HepG2 (cell line): ENCODE data around the gene COL18A1. TPM values are rescaled to one million over a fixed set of nuclear protein-coding genes. Genes with fewer than 3 reads are reported as not detected.
A peak's percentile ranks its signal among the peaks of the same experiment; 100 is the strongest.

Experiments
- AGO2 ChIP-seq: fragments of 200-400 bp; formaldehyde crosslinking; optimal IDR thresholded peaks from 2 replicates; pipeline ENCODE3; 2017; ENCODE audit warnings: mild to moderate bottlenecking, low read depth, low read length, moderate library complexity
- HMG20B ChIP-seq: conservative IDR thresholded peaks from 2 replicates; pipeline ENCODE4 v1.6.1; 2016; ENCODE audit warnings: missing genetic modification reagents, missing compliant biosample characterization
- NCOA5 ChIP-seq: sonication (generic); formaldehyde crosslinking; IDR thresholded peaks from 2 replicates; pipeline ENCODE4 v1.4.0; 2020; ENCODE audit warnings: missing genetic modification reagents
- NR1H2 ChIP-seq: sonication (generic); formaldehyde crosslinking; IDR thresholded peaks from 2 replicates; pipeline ENCODE4 v1.8.1; 2022; ENCODE audit warnings: low read depth, missing genetic modification reagents, borderline replicate concordance
- PAX8 ChIP-seq: sonication (generic); formaldehyde crosslinking; IDR thresholded peaks from 2 replicates; pipeline ENCODE4 v1.8.0; 2022; ENCODE audit warnings: mild to moderate bottlenecking, missing genetic modification reagents, borderline replicate concordance
- ZNF441 ChIP-seq: sonication (generic); formaldehyde crosslinking; IDR thresholded peaks from 2 replicates; pipeline ENCODE4 v1.7.0; 2021; ENCODE audit warnings: missing genetic modification reagents, borderline replicate concordance
- ZNF558 ChIP-seq: sonication (generic); formaldehyde crosslinking; IDR thresholded peaks from 2 replicates; pipeline ENCODE4 v1.9.0; 2022; ENCODE audit warnings: mild to moderate bottlenecking, missing genetic modification reagents, borderline replicate concordance
- polyA plus RNA-seq, 8 experiments: library from polyadenylated mRNA; depleted of rRNA in 3 of 8; stranded (reverse) in 7 of 8; unstranded in 1 of 8; fragments of >200 nt; fragmentation: Illumina TruSeq in 4 of 8; extraction: Trizol in 4 of 8; gene quantifications; 2 replicates each; pipeline versions ENCODE4 v1.2.1 to v1.2.3, GENCODE V29; 2011 to 2016; ENCODE audit warnings: low read depth in 4 of 8, missing spikeins in 1 of 8, mixed read lengths in 1 of 8; ENCODE audit not compliant: insufficient read depth in 1 of 8
- total RNA-seq, 5 experiments: library from RNA; depleted of rRNA; stranded (reverse); fragments of >200 nt; fragmentation: Illumina TruSeq; extraction: Trizol; gene quantifications; 2 replicates each; pipeline ENCODE4 v1.2.3, GENCODE V29; 2016; ENCODE audit warnings: low read depth in 1 of 5
- TF ChIP-seq, protein P1 (sequence below): sonication (generic); formaldehyde crosslinking; IDR thresholded peaks from 2 replicates; pipeline ENCODE4 v1.5.0; 2020; ENCODE audit warnings: mild to moderate bottlenecking, missing genetic modification reagents
- TF ChIP-seq, protein P2 (sequence below): sonication (generic); formaldehyde crosslinking; IDR thresholded peaks from 2 replicates; pipeline ENCODE4 v1.4.0; 2020; ENCODE audit warnings: mild to moderate bottlenecking, low read depth, missing genetic modification reagents
- TF ChIP-seq, protein P3 (sequence below): sonication (generic); formaldehyde crosslinking; IDR thresholded peaks from 2 replicates; pipeline ENCODE4 v1.5.0; 2020; ENCODE audit warnings: mild to moderate bottlenecking, missing genetic modification reagents, borderline replicate concordance
- TF ChIP-seq, protein P4 (sequence below): sonication (generic); formaldehyde crosslinking; IDR thresholded peaks from 2 replicates; pipeline ENCODE4 v1.4.0; 2020; ENCODE audit warnings: missing genetic modification reagents

Gene COL18A1
- total and polyA plus RNA-seq, 2 of the 13 experiments (the other 11 are each of a cell fraction or from before 2014, with no cell fraction given) = 79.0 to 102 TPM

DNA sequence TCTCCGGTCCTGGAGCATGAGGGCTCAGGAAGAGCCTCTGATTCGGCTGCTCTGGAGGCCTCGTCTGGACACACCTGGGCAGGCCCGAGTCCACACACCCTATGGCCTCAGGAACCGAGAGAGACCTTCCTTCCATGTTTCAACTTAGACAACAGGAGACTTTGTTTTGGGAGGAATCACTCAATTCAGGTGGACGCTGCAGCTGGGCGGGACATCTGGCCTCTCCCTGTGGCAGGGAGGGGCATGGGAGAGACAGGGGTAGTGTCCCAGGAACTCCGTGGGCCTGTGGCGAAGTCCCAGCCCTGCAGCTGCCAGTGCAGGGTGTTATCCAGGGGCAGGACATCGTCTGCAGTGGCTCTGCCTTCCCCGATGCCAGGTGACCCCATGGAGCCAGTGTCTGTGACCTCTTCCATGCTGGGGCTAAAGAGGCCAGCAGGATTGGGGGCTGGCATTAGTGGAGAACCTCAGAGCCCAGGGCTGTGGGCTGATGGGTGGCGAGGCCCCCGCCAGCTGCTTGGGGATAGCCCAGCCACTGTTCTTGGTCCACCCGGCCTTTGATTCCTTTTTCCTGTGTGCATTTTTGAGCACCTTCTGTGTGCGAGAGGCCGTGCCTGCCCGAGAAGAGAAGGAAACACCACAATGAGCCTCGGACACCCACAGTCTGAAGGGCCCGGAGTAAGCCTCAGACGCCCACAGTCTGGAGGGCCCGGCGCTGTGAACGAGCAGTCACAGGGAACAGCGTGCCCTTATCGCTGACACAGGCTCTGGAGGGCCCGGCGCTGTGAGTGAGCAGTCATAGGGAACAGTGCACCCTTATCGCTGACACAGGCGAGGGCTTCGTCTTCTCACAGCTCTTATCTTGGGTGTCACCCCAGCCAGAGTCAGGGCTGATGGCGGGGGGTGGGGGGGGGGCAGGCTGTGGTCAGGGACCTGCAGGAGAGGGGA lies 6.2 kb downstream of the COL18A1 start (continued):
- TF ChIP-seq, protein P1, sequence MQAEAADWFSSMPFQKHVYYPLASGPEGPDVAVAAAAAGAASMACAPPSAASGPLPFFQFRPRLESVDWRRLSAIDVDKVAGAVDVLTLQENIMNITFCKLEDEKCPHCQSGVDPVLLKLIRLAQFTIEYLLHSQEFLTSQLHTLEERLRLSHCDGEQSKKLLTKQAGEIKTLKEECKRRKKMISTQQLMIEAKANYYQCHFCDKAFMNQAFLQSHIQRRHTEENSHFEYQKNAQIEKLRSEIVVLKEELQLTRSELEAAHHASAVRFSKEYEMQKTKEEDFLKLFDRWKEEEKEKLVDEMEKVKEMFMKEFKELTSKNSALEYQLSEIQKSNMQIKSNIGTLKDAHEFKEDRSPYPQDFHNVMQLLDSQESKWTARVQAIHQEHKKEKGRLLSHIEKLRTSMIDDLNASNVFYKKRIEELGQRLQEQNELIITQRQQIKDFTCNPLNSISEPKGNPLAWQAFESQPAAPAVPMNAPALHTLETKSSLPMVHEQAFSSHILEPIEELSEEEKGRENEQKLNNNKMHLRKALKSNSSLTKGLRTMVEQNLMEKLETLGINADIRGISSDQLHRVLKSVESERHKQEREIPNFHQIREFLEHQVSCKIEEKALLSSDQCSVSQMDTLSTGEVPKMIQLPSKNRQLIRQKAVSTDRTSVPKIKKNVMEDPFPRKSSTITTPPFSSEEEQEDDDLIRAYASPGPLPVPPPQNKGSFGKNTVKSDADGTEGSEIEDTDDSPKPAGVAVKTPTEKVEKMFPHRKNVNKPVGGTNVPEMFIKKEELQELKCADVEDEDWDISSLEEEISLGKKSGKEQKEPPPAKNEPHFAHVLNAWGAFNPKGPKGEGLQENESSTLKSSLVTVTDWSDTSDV = 0 out of 2 replicates have a peak, but pooled peaks have one; percentile 34
- 0 out of 2 replicates have a peak, but pooled peaks have one; percentile 35 for TF ChIP-seq NR1H2 (CRISPR knock-in tag)
- TF ChIP-seq, protein P2, sequence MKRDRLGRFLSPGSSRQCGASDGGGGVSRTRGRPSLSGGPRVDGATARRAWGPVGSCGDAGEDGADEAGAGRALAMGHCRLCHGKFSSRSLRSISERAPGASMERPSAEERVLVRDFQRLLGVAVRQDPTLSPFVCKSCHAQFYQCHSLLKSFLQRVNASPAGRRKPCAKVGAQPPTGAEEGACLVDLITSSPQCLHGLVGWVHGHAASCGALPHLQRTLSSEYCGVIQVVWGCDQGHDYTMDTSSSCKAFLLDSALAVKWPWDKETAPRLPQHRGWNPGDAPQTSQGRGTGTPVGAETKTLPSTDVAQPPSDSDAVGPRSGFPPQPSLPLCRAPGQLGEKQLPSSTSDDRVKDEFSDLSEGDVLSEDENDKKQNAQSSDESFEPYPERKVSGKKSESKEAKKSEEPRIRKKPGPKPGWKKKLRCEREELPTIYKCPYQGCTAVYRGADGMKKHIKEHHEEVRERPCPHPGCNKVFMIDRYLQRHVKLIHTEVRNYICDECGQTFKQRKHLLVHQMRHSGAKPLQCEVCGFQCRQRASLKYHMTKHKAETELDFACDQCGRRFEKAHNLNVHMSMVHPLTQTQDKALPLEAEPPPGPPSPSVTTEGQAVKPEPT (CRISPR knock-in tag) = no peak; the same call in 1 of the 2 replicates
- no peak for TF ChIP-seq PAX8 (CRISPR knock-in tag)
- TF ChIP-seq, protein P3, sequence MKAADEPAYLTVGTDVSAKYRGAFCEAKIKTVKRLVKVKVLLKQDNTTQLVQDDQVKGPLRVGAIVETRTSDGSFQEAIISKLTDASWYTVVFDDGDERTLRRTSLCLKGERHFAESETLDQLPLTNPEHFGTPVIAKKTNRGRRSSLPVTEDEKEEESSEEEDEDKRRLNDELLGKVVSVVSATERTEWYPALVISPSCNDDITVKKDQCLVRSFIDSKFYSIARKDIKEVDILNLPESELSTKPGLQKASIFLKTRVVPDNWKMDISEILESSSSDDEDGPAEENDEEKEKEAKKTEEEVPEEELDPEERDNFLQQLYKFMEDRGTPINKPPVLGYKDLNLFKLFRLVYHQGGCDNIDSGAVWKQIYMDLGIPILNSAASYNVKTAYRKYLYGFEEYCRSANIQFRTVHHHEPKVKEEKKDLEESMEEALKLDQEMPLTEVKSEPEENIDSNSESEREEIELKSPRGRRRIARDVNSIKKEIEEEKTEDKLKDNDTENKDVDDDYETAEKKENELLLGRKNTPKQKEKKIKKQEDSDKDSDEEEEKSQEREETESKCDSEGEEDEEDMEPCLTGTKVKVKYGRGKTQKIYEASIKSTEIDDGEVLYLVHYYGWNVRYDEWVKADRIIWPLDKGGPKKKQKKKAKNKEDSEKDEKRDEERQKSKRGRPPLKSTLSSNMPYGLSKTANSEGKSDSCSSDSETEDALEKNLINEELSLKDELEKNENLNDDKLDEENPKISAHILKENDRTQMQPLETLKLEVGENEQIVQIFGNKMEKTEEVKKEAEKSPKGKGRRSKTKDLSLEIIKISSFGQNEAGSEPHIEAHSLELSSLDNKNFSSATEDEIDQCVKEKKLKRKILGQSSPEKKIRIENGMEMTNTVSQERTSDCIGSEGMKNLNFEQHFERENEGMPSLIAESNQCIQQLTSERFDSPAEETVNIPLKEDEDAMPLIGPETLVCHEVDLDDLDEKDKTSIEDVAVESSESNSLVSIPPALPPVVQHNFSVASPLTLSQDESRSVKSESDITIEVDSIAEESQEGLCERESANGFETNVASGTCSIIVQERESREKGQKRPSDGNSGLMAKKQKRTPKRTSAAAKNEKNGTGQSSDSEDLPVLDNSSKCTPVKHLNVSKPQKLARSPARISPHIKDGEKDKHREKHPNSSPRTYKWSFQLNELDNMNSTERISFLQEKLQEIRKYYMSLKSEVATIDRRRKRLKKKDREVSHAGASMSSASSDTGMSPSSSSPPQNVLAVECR = peak; percentile 5; the same call in 1 of the 2 replicates
- TF ChIP-seq ZNF441 (CRISPR knock-in tag) = 0 out of 2 replicates have a peak, but pooled peaks have one; percentile 19
- TF ChIP-seq AGO2 = peak; percentile 67
- TF ChIP-seq, protein P4, sequence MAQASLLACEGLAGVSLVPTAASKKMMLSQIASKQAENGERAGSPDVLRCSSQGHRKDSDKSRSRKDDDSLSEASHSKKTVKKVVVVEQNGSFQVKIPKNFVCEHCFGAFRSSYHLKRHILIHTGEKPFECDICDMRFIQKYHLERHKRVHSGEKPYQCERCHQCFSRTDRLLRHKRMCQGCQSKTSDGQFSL (CRISPR knock-in tag) = peak; percentile 25; the same call in 1 of the 2 replicates
- TF ChIP-seq ZNF558 = 0 out of 2 replicates have a peak, but pooled peaks have one; percentile 70
- no peak for TF ChIP-seq NCOA5 (CRISPR knock-in tag)
- TF ChIP-seq HMG20B (CRISPR knock-in tag) = no peak
